Measurements from ENCODE around the gene UBQLN4. TPM values are rescaled to one million over a fixed set of nuclear protein-coding genes. Genes with fewer than 3 reads are reported as not detected.
A peak's percentile ranks its signal among the peaks of the same experiment; 100 is the strongest.

The UBQLN4 gene
- total RNA-seq, 1 donor from 2014 or later: 97.8 TPM

GRCh38 chr1:156021954-156022353 is 31.6 kb downstream of the UBQLN4 start:
- no peak for TF ChIP-seq CTCF (IDR thresholded peaks at IDR 0.05; ENCODE audit: unreplicated experiment)
- no peak overlapping the region for H3K4me3 Mint-ChIP-seq (ENCODE audit: low read depth)
- no peak for DNase-seq (ENCODE audit: low spot score, unreplicated experiment)
- H3K27ac Mint-ChIP-seq: peak overlapping the region; percentile 45
- peaks cover 8% of the 10 kb centered on the region for H3K36me3 Mint-ChIP-seq (ENCODE audit: insufficient read depth)
- H3K27me3 Mint-ChIP-seq: peaks cover 5% of the 10 kb centered on the region
- H3K4me1 Mint-ChIP-seq (ENCODE audit: low read depth): peaks cover 13% of the 10 kb centered on the region
- no peaks in the 10 kb centered on the region for H3K9me3 Mint-ChIP-seq (ENCODE audit: low read depth)

- peaks cover 13% of the 10 kb centered on the region for H3K4me1 Mint-ChIP-seq (ENCODE audit: low read depth)
- peaks cover 5% of the 10 kb centered on the region for H3K27me3 Mint-ChIP-seq
- no peak for DNase-seq (ENCODE audit: low spot score, unreplicated experiment)
- peak overlapping the region; percentile 94 for H3K27ac Mint-ChIP-seq
- H3K9me3 Mint-ChIP-seq (ENCODE audit: low read depth): no peaks in the 10 kb centered on the region
- TF ChIP-seq CTCF (IDR thresholded peaks at IDR 0.05; ENCODE audit: unreplicated experiment): no peak
- peak overlapping the region; percentile 86 for H3K4me3 Mint-ChIP-seq (ENCODE audit: low read depth)
- peaks cover 11% of the 10 kb centered on the region for H3K36me3 Mint-ChIP-seq (ENCODE audit: insufficient read depth)
Measured at GRCh38 chr1:156021093-156021428, 32.5 kb downstream of the UBQLN4 start.

- peaks cover 11% of the 10 kb centered on the region for H3K36me3 Mint-ChIP-seq (ENCODE audit: insufficient read depth)
- peak; percentile 66 for DNase-seq (ENCODE audit: low spot score, unreplicated experiment)
- H3K27ac Mint-ChIP-seq: peak within 1 kb of the TSS; percentile 94
- H3K9me3 Mint-ChIP-seq (ENCODE audit: low read depth): no peaks in the 10 kb centered on the region
- no peak for TF ChIP-seq CTCF (IDR thresholded peaks at IDR 0.05; ENCODE audit: unreplicated experiment)
- H3K4me3 Mint-ChIP-seq (ENCODE audit: low read depth): peak within 1 kb of the TSS; percentile 86
- peaks cover 12% of the 10 kb centered on the region for H3K4me1 Mint-ChIP-seq (ENCODE audit: low read depth)
- peaks cover 5% of the 10 kb centered on the region for H3K27me3 Mint-ChIP-seq
Measured at GRCh38 chr1:156020293-156021092, 33.1 kb downstream of the UBQLN4 start, which contains the start of gene SSR2. Gene SSR2 (minus strand): TSS chr1:156020951. CDS start chr1:156020167, 784 bp downstream.

- H3K27me3 Mint-ChIP-seq: peaks cover 5% of the 10 kb centered on the region
- no peak for DNase-seq (ENCODE audit: low spot score, unreplicated experiment)
- H3K27ac Mint-ChIP-seq: peak overlapping the region; percentile 94
- peaks cover 12% of the 10 kb centered on the region for H3K4me1 Mint-ChIP-seq (ENCODE audit: low read depth)
- peaks cover 12% of the 10 kb centered on the region for H3K36me3 Mint-ChIP-seq (ENCODE audit: insufficient read depth)
- no peak for TF ChIP-seq CTCF (IDR thresholded peaks at IDR 0.05; ENCODE audit: unreplicated experiment)
- no peaks in the 10 kb centered on the region for H3K9me3 Mint-ChIP-seq (ENCODE audit: low read depth)
- H3K4me3 Mint-ChIP-seq (ENCODE audit: low read depth): peak overlapping the region; percentile 86
Measured at GRCh38 chr1:156019946-156020292, 33.7 kb downstream of the UBQLN4 start.

- Mint-ChIP-seq H3K27ac (no peak overlapping the region), H3K9me3 (ENCODE audit: low read depth) (no peaks in the 10 kb centered on the region)
Measured at GRCh38 chr1:156014829-156015228, 38.8 kb downstream of the UBQLN4 start.

More at GRCh38 chr1:156014829-156015228, 38.8 kb downstream of the UBQLN4 start:
- Mint-ChIP-seq H3K36me3 (ENCODE audit: insufficient read depth) (peaks cover 35% of the 10 kb centered on the region), H3K4me1 (ENCODE audit: low read depth) (peaks cover 6% of the 10 kb centered on the region), H3K27me3 (no peaks in the 10 kb centered on the region), H3K4me3 (ENCODE audit: low read depth) (no peak overlapping the region)
- TF ChIP-seq CTCF (IDR thresholded peaks at IDR 0.05; ENCODE audit: unreplicated experiment): no peak
- no peak for DNase-seq (ENCODE audit: low spot score, unreplicated experiment)
